ENCODE data around the gene GPANK1.

The GPANK1 gene

DNA sequence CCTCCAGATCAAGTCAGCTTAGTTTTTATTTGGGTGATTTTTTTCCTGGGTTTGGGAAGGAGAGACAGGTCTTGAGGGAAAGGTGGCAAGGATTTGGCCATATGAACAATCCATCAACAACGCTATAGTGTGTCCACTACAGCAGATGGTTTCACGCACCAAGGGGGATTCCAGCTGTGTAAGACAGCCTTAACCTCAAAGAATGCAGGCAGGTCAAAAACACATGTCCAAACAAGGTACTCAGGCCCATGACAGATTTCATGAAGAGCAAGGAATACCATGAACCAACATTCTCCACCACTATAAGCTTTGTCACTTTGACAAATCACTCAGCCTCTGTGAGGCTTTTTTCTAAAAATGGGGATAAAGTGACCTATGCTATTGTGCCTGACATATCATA, 47.8 kb downstream of the GPANK1 start:
- no peak for DNase-seq (ENCODE audit: low spot score)

DNA sequence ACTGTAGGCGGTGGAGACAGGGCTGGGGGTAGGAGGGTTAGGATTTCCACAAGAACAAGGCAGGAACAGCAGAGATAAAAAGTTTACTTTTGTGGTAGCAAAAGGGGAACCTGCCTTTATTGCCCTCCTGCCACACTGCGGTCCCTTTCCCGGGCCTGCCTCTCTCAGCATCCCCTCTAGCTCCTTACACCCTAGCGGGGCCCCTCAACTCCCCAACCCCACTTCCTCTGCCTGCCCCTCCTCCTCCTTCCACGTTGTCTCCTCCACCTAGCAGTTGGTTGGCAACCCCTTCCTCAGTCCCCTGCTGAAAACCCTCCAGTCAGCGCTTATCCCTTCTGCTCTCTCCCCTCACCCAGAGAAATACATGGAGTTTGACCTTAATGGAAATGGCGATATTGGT, 49.0 kb downstream of the GPANK1 start:
- no peak for DNase-seq (ENCODE audit: low spot score)

DNA sequence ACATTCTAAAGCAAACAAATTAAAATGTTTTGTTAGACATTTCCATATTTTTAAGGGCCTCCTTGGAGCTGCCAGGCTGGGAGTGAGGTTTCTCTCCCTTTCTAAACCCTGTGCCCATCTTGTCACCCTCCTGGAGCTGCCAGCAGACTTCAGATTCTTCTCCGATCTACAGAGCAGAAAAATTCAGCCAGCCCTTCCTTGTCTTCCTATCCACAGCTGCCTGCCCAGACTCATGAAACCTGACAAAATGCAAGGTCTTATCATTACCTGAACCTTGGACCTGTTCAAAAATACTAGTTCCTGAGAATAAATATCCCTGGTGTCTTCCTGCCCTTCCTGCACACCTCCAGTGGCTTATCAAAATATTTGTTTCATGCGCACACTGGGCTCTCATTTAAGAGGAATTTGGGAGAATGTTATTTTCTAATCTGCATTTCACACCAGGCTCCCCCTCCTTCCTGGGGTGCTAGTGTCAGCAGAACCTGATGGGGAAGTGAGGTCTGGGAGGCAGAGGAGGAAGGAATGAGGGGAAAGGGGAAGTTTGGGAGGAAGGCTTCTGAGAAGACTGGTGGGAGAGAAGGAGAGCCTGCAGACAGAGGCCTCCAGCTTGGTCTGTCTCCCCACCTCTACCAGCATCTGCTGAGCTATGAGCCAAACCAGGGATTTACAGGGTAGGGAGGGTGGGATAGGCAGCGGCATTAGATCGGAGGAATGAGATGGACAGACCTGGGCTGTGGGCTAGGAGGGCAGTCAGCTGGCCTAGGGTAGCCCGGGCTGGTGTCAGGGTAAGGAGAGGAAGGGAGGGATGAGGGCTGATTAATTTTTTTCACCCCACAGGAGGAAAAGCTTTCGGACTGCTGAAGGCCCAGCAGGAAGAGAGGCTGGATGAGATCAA, 49.9 kb downstream of the GPANK1 start, which contains the start of gene AIF1:
Gene AIF1, plus strand, starts transcription at position 551 of the 895 bp plus-strand sequence. Its CDS starts 96 bp downstream, at position 647.
- no peak for DNase-seq (ENCODE audit: low spot score)

DNA sequence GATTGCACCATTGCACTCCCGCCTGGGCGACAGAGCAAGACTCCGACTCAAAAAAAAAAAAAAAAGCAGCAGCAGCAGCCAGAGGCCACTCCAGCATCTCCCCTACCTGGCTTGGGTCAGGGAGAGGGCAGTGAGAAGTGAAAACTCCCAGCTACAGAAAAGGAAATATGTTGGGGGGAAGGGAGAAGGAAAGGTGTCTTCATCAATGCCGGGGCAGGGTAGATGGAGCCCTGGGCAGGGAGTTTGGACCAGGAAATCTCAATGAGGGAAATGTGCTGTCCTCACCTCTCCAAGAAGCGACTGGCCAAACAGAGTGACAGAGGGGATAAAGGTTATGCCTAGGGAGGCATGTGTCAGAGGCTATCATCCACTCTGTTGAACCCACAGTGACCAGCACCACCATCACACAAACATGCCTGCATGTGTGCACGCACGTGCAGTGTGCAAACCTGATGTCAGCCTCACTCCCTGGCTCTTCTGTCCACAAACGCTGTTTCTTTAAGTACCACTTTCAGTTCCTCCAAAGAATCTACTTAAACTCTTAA, 50.6 kb downstream of the GPANK1 start:
- DNase-seq (ENCODE audit: low spot score) = no peak
